Activated B cell treated with CpG ODN at 0.5 μM for 24 hours (primary cell): Measurements from ENCODE around the gene SMG7. TPM values are rescaled to one million over a fixed set of nuclear protein-coding genes. Genes with fewer than 3 reads are reported as not detected.
A peak's percentile ranks its signal among the peaks of the same experiment; 100 is the strongest.

Experiments
- ATAC-seq: fragments of 200-7000 bp; cut with Tn5 transposase; one replicate; pipeline ENCODE4 v1.10.0; 2021; ENCODE audit warnings: low read depth, mild to moderate bottlenecking, moderate library complexity
- CTCF ChIA-PET: fragments of 350-600 bp; sonication (Branson Sonifier 250); formaldehyde crosslinking; loops from one replicate; lab custom pipeline; 2021; ENCODE audit warnings: antibody characterized with exemption; lab: Charles Lee
- POLR2A ChIA-PET: fragments of 350-600 bp; sonication (Branson Sonifier 250); formaldehyde crosslinking; loops from one replicate; lab custom pipeline; 2021; ENCODE audit warnings: antibody characterized with exemption; lab: Charles Lee
- DNase-seq: peaks from one replicate; pipeline ENCODE4 v3.0.0; 2022
- H3K27ac Mint-ChIP-seq: one replicate; pipeline ENCODE4 v1.8.0; 2020; ENCODE audit warnings: mixed read lengths
- H3K27me3 Mint-ChIP-seq: one replicate; pipeline ENCODE4 v1.8.0; 2021; ENCODE audit warnings: mixed read lengths
- H3K36me3 Mint-ChIP-seq: one replicate; pipeline ENCODE4 v1.8.0; 2021; ENCODE audit warnings: low read depth, mixed read lengths
- H3K4me1 Mint-ChIP-seq: one replicate; pipeline ENCODE4 v1.8.0; 2021; ENCODE audit warnings: mixed read lengths
- H3K4me3 Mint-ChIP-seq: one replicate; pipeline ENCODE4 v1.8.0; 2020; ENCODE audit warnings: mild to moderate bottlenecking, mixed read lengths
- H3K9me3 Mint-ChIP-seq: one replicate; pipeline ENCODE4 v1.8.0; 2020; ENCODE audit warnings: mixed read lengths
- CTCF ChIP-seq: fragments of 200-600 bp; IDR thresholded peaks from one replicate; pipeline ENCODE4 v1.8.0; 2022; ENCODE audit warnings: antibody characterized with exemption, mild to moderate bottlenecking
- intact Hi-C: fragments of 100-400 bp; cut with micrococcal nuclease; formaldehyde crosslinking; loops from one replicate; pipeline ENCODE4 v1.15.1; 2024
- total RNA-seq: library from RNA; stranded (reverse); gene quantifications from 2 replicates; pipeline ENCODE4 v1.2.3, GENCODE V29; 2022

SMG7 gene
- total RNA-seq, 1 donor from 2014 or later: 83.5 TPM

- DNase-seq (no peak), ATAC-seq (no peak)
- POLR2A ChIA-PET: interaction anchor here (0.6 to 2.6 kb wide), 5 partner anchors 14 to 59 kb away, joined by 3 to 15 read pairs (median 6); partner anchors contain the start of gene NCF2
- intact Hi-C loops: loop anchor here (2.0 kb wide), 1 partner anchor 14 kb away; no protein-coding TSS in a partner anchor
- H3K27ac Mint-ChIP-seq: peak overlapping the region; percentile 32
- H3K9me3 Mint-ChIP-seq: no peaks in the 10 kb centered on the region
- H3K27me3 Mint-ChIP-seq: no peaks in the 10 kb centered on the region
- no peak overlapping the region for H3K4me3 Mint-ChIP-seq
- H3K4me1 Mint-ChIP-seq: peaks cover 24% of the 10 kb centered on the region
- CTCF ChIA-PET: interaction anchor here (0.6 to 2.0 kb wide), 6 partner anchors 12 to 346 kb away, joined by 3 to 6 read pairs (median 3); no protein-coding TSS in a partner anchor
- peaks cover 72% of the 10 kb centered on the region for H3K36me3 Mint-ChIP-seq
- TF ChIP-seq CTCF: no peak
Measured at GRCh38 chr1:183568176-183569021, 96.1 kb downstream of the SMG7 start.

GRCh38 chr1:183569141-183569540, 96.8 kb downstream of the SMG7 start:
- ATAC-seq: no peak
- Mint-ChIP-seq H3K36me3 (peaks cover 73% of the 10 kb centered on the region), H3K4me3 (no peak overlapping the region), H3K9me3 (no peaks in the 10 kb centered on the region), H3K27ac (no peak overlapping the region), H3K27me3 (no peaks in the 10 kb centered on the region), H3K4me1 (peaks cover 24% of the 10 kb centered on the region)
- CTCF ChIA-PET: interaction anchor here (1.1 to 2.0 kb wide), 2 partner anchors 11 to 18 kb away, joined by 5 to 6 read pairs; no protein-coding TSS in a partner anchor
- no peak for DNase-seq
- POLR2A ChIA-PET: interaction anchor here (1.0 to 2.6 kb wide), 3 partner anchors 20 to 22 kb away, joined by 5 to 11 read pairs (median 6); partner anchors contain the start of gene NCF2
- intact Hi-C loops: loop anchor here (2.0 kb wide), 1 partner anchor 14 kb away; no protein-coding TSS in a partner anchor
- no peak for TF ChIP-seq CTCF

- TF ChIP-seq CTCF: no peak
Measured at GRCh38 chr1:183569801-183570200, 97.5 kb downstream of the SMG7 start.

GRCh38 chr1:183570451-183570850, 98.2 kb downstream of the SMG7 start:
- intact Hi-C loops: no loop called here
- Mint-ChIP-seq H3K27ac (no peak overlapping the region), H3K36me3 (peaks cover 74% of the 10 kb centered on the region), H3K4me3 (no peak overlapping the region), H3K4me1 (peaks cover 24% of the 10 kb centered on the region), H3K9me3 (no peaks in the 10 kb centered on the region), H3K27me3 (no peaks in the 10 kb centered on the region)
- ChIA-PET CTCF (interaction anchor here (0.9 to 2.0 kb wide), 2 partner anchors 10 to 29 kb away, joined by 3 to 6 read pairs; no protein-coding TSS in a partner anchor), POLR2A (interaction anchor here (1.2 kb wide), 1 partner anchor 10 kb away, joined by 5 read pairs; no protein-coding TSS in a partner anchor)
- DNase-seq: no peak
- TF ChIP-seq CTCF: no peak
- no peak for ATAC-seq

More at GRCh38 chr1:183569801-183570200, 97.5 kb downstream of the SMG7 start:
- CTCF ChIA-PET: interaction anchor here (0.9 to 2.0 kb wide), 2 partner anchors 11 to 29 kb away, joined by 3 to 6 read pairs; no protein-coding TSS in a partner anchor
- Mint-ChIP-seq H3K4me1 (peaks cover 24% of the 10 kb centered on the region), H3K27me3 (no peaks in the 10 kb centered on the region), H3K9me3 (no peaks in the 10 kb centered on the region), H3K36me3 (peaks cover 78% of the 10 kb centered on the region), H3K27ac (no peak overlapping the region), H3K4me3 (no peak overlapping the region)
- POLR2A ChIA-PET: interaction anchor here (1.0 to 2.0 kb wide), 2 partner anchors 20 to 21 kb away, joined by 5 to 6 read pairs; no protein-coding TSS in a partner anchor
- DNase-seq (no peak), ATAC-seq (no peak)
- intact Hi-C loops: loop anchor here (2.0 kb wide), 1 partner anchor 15 kb away; no protein-coding TSS in a partner anchor
